ENCODE results near the gene CDK15. TPM values are rescaled to one million over a fixed set of nuclear protein-coding genes. Genes with fewer than 3 reads are reported as not detected.

CDK15 gene
- total RNA-seq, 3 donors from 2014 or later (not counting 1 experiment from before 2014, with no cell fraction given) = 0.72 to 2.5 TPM; not detected in 1

DNA sequence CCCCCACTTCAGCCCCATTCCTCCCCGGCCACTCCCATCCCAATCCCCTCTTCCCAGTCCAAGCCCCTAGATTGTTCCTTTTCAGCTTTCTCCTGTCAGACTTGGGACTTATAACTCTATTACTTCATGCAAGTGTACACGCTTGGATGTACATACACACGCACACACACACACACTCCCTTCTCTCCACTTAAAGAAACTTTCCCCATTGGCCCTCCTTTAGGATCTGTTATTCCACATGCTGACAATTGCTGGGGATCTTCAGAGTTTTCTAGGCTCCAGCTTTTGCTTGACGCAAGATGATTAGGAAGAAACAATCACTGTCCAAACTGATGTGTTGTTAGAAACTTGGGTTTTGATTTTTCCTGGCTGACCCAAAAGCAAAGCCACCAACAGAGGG, 75.4 kb downstream of the CDK15 start:
- no peak overlapping the region for H3K27ac Mint-ChIP-seq
- H3K27me3 ChIP-seq (ENCODE audit: control insufficient read depth, insufficient read depth, low read length) = no peaks in the 10 kb centered on the region
- intact Hi-C loops (cut with micrococcal nuclease) = no loop called here
- DNase-seq (no peak), ATAC-seq (no peak)
- 86% methylated on average over 4 of the region's 4 CpGs for WGBS (ENCODE audit: insufficient coverage)
- no peak overlapping the region for H3K27ac ChIP-seq (ENCODE audit: low read length)
- H3K4me3 ChIP-seq (ENCODE audit: low read length) = no peak overlapping the region
- H3K9me3 Mint-ChIP-seq = no peaks in the 10 kb centered on the region
- no peaks in the 10 kb centered on the region for H3K36me3 ChIP-seq (ENCODE audit: control insufficient read depth, insufficient read depth, low read length)
- peaks cover 29 to 57% of the 10 kb centered on the region in 2 donors for H3K27me3 Mint-ChIP-seq (ENCODE audit: low read depth in 2 of 2)
- TF ChIP-seq, protein P1, sequence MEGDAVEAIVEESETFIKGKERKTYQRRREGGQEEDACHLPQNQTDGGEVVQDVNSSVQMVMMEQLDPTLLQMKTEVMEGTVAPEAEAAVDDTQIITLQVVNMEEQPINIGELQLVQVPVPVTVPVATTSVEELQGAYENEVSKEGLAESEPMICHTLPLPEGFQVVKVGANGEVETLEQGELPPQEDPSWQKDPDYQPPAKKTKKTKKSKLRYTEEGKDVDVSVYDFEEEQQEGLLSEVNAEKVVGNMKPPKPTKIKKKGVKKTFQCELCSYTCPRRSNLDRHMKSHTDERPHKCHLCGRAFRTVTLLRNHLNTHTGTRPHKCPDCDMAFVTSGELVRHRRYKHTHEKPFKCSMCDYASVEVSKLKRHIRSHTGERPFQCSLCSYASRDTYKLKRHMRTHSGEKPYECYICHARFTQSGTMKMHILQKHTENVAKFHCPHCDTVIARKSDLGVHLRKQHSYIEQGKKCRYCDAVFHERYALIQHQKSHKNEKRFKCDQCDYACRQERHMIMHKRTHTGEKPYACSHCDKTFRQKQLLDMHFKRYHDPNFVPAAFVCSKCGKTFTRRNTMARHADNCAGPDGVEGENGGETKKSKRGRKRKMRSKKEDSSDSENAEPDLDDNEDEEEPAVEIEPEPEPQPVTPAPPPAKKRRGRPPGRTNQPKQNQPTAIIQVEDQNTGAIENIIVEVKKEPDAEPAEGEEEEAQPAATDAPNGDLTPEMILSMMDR (IDR thresholded peaks at IDR 0.05) = no peak
- H3K4me1 ChIP-seq (ENCODE audit: control insufficient read depth, insufficient read depth, low read length) = peaks cover 13% of the 10 kb centered on the region
- peaks cover 7 to 15% of the 10 kb centered on the region in 2 donors for H3K4me1 Mint-ChIP-seq
- H3K4me3 Mint-ChIP-seq = no peak overlapping the region
- H3K36me3 Mint-ChIP-seq = no peaks in the 10 kb centered on the region
- no peaks in the 10 kb centered on the region for H3K9me3 ChIP-seq (ENCODE audit: control insufficient read depth, insufficient read depth, low read length)

DNA sequence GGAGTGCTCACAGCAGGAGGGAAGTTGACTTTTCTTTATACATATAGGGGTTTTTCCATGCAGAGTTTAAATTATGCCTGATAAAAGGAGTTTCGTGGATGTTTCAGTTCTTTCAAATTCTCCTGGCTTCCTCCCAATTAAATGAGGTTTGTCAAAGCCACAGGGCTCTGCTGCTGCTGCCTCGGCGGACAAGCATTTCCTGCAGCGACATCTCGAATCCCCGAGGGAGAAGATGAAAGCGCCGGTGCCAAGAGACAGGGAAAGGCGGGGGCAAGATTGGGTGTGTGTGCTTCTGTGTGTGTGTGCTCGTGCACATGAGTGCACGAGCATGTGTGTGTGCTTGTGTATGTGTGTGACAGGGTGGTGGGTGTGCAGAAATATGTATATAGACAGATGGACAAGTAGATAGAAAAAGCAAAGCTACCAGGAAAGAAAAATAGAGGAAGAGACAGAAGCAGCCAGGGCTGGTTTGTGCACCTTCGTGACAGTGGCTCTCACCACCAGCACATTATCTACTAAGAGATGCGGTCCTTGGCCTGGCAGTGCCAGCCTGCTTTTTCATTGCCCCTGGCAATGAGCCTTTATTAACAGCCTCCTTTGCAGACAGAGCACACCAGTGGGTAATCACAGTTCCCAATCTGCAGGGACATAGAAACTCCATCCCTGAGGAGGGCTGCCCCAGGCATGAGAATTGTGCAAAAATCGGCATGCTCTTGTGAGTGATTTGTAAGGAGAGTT, 76.2 kb downstream of the CDK15 start:
- no peaks in the 10 kb centered on the region for H3K36me3 Mint-ChIP-seq
- no peaks in the 10 kb centered on the region for H3K9me3 Mint-ChIP-seq
- Histone ChIP-seq H3K4me3 (ENCODE audit: low read length) (no peak overlapping the region), H3K4me1 (ENCODE audit: control insufficient read depth, insufficient read depth, low read length) (peaks cover 13% of the 10 kb centered on the region), H3K27me3 (ENCODE audit: control insufficient read depth, insufficient read depth, low read length) (no peaks in the 10 kb centered on the region), H3K9me3 (ENCODE audit: control insufficient read depth, insufficient read depth, low read length) (no peaks in the 10 kb centered on the region), H3K36me3 (ENCODE audit: control insufficient read depth, insufficient read depth, low read length) (no peaks in the 10 kb centered on the region), H3K27ac (ENCODE audit: low read length) (no peak overlapping the region)
- TF ChIP-seq, protein P1 (IDR thresholded peaks at IDR 0.05) = no peak
- ATAC-seq (no peak), DNase-seq (peak in 1 of 2 donors; percentile 12)
- no peak overlapping the region for H3K27ac Mint-ChIP-seq
- no peak overlapping the region for H3K4me3 Mint-ChIP-seq
- H3K4me1 Mint-ChIP-seq = peaks cover 7 to 15% of the 10 kb centered on the region in 2 donors
- 4% methylated on average over 14 of the region's 14 CpGs for WGBS (ENCODE audit: insufficient coverage)
- H3K27me3 Mint-ChIP-seq (ENCODE audit: low read depth in 2 of 2) = peaks cover 29 to 62% of the 10 kb centered on the region in 2 donors
- intact Hi-C loops (cut with micrococcal nuclease) = no loop called here

DNA sequence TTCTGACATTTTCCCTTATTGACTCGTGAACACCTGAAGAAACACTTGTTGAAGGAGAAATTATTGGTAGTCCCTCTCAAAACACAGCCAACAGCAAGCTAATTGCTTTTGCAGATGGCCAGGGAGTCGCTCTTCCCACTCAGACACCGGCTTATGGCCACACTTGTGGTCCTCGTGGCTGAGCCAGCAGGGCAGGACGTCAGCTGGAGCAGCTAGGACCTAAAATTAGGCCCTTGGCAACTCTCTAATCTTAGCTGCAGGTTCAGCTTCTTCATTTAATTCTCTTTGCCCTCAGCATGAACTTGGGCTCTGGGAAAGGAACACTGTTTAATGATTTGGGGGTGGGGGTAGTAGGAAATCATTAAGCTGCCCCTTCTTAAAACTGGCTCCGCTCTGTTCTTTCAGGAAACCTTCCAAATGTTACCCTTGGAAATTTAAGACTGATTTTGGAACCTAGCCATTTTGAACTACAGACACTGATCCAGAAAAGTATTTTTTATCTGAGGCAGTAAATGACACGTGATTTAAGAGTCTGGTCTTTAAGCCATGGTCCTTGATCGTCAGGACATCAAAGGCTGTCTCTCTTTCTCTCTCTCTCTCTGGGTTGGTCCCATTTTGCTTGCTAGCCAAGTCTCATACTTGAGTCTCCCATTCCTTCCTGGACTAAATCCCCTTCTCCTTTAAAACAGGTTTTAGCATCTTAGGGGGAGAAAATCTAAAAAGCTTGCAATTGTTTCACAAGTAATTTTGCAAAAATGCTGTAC, 77.5 kb downstream of the CDK15 start:
- no peaks in the 10 kb centered on the region for H3K9me3 Mint-ChIP-seq
- intact Hi-C loops (cut with micrococcal nuclease) = no loop called here
- Histone ChIP-seq H3K9me3 (ENCODE audit: control insufficient read depth, insufficient read depth, low read length) (no peaks in the 10 kb centered on the region), H3K27ac (ENCODE audit: low read length) (no peak overlapping the region), H3K27me3 (ENCODE audit: control insufficient read depth, insufficient read depth, low read length) (no peaks in the 10 kb centered on the region), H3K4me1 (ENCODE audit: control insufficient read depth, insufficient read depth, low read length) (peaks cover 13% of the 10 kb centered on the region), H3K36me3 (ENCODE audit: control insufficient read depth, insufficient read depth, low read length) (no peaks in the 10 kb centered on the region), H3K4me3 (ENCODE audit: low read length) (no peak overlapping the region)
- peaks cover 36 to 74% of the 10 kb centered on the region in 2 donors for H3K27me3 Mint-ChIP-seq (ENCODE audit: low read depth in 2 of 2)
- WGBS (ENCODE audit: insufficient coverage) = 57% methylated on average over 8 of the region's 8 CpGs
- DNase-seq (no peak), ATAC-seq (no peak)
- H3K4me3 Mint-ChIP-seq = no peak overlapping the region
- H3K4me1 Mint-ChIP-seq = peaks cover 7 to 15% of the 10 kb centered on the region in 2 donors
- no peaks in the 10 kb centered on the region for H3K36me3 Mint-ChIP-seq
- no peak overlapping the region for H3K27ac Mint-ChIP-seq
- TF ChIP-seq, protein P1 (IDR thresholded peaks at IDR 0.05) = no peak

All from natural killer cell (primary cell).